ENCODE results near the gene AKAP7.

AKAP7 gene

GRCh38 chr6:131199568-131200272, 64.5 kb downstream of the AKAP7 start:
- peak; percentile 52 to 58 for DNase-seq (ENCODE audit: low read depth in 2 of 2)

- DNase-seq (ENCODE audit: low read depth in 2 of 2) = no peak
Observed at GRCh38 chr6:131205481-131206244, 70.4 kb downstream of the AKAP7 start.

GRCh38 chr6:131206463-131207251, 71.4 kb downstream of the AKAP7 start:
- DNase-seq (ENCODE audit: low read depth in 2 of 2) = no peak

- no peak for DNase-seq (ENCODE audit: low read depth in 2 of 2)
Observed at GRCh38 chr6:131208787-131209186, 73.5 kb downstream of the AKAP7 start.

GRCh38 chr6:131210469-131210868, 75.2 kb downstream of the AKAP7 start:
- no peak for DNase-seq (ENCODE audit: low read depth in 2 of 2)

GRCh38 chr6:131212024-131212423, 76.8 kb downstream of the AKAP7 start:
- DNase-seq (ENCODE audit: low read depth in 2 of 2) = no peak

- no peak for DNase-seq (ENCODE audit: low read depth in 2 of 2)
Observed at GRCh38 chr6:131212913-131213312, 77.6 kb downstream of the AKAP7 start.

- no peak for DNase-seq (ENCODE audit: low read depth in 2 of 2)
Observed at GRCh38 chr6:131213501-131213990, 78.3 kb downstream of the AKAP7 start.

GRCh38 chr6:131215219-131215618, 80.0 kb downstream of the AKAP7 start:
- DNase-seq (ENCODE audit: low read depth in 2 of 2) = no peak

GRCh38 chr6:131216246-131216645, 81.0 kb downstream of the AKAP7 start:
- no peak for DNase-seq (ENCODE audit: low read depth in 2 of 2)

GRCh38 chr6:131222773-131223172, 87.5 kb downstream of the AKAP7 start:
- no peak for DNase-seq (ENCODE audit: low read depth in 2 of 2)

GRCh38 chr6:131223416-131223815, 88.1 kb downstream of the AKAP7 start:
- no peak for DNase-seq (ENCODE audit: low read depth in 2 of 2)

- no peak for DNase-seq (ENCODE audit: low read depth in 2 of 2)
Observed at GRCh38 chr6:131225127-131225526, 89.9 kb downstream of the AKAP7 start.

GRCh38 chr6:131225959-131226358, 90.7 kb downstream of the AKAP7 start:
- no peak for DNase-seq (ENCODE audit: low read depth in 2 of 2)

GRCh38 chr6:131226459-131227157, 91.3 kb downstream of the AKAP7 start:
- DNase-seq (ENCODE audit: low read depth in 2 of 2) = no peak

- no peak for DNase-seq (ENCODE audit: low read depth in 2 of 2)
Observed at GRCh38 chr6:131227158-131227543, 91.9 kb downstream of the AKAP7 start.

- DNase-seq (ENCODE audit: low read depth in 2 of 2) = no peak
Observed at GRCh38 chr6:131231103-131231502, 95.8 kb downstream of the AKAP7 start.

- DNase-seq (ENCODE audit: low read depth in 2 of 2) = no peak
Observed at GRCh38 chr6:131231891-131232290, 96.6 kb downstream of the AKAP7 start.

- no peak for DNase-seq (ENCODE audit: low read depth in 2 of 2)
Observed at GRCh38 chr6:131244942-131245341, 109.7 kb downstream of the AKAP7 start.

GRCh38 chr6:131250122-131250521, 114.9 kb downstream of the AKAP7 start:
- DNase-seq (ENCODE audit: low read depth in 2 of 2) = no peak

GRCh38 chr6:131250936-131251335, 115.7 kb downstream of the AKAP7 start:
- no peak for DNase-seq (ENCODE audit: low read depth in 2 of 2)
